GM23248 (cell line): ENCODE data around the gene CAPS.
"Not testable (repeated sequence)": the region's sequence is repeated elsewhere in the genome, so short reads cannot be mapped to it uniquely, and the experiment has no call there.

Experiments used
- EZH2 ChIP-seq: fragments of 200-600 bp; sonication (generic); IDR thresholded peaks from 2 replicates; pipeline ENCODE4 v1.6.1; 2018; ENCODE audit warnings: antibody characterized with exemption, mild to moderate bottlenecking; ENCODE audit not compliant: insufficient read depth, poor library complexity, severe bottlenecking
- EZH2phosphoT487 ChIP-seq: fragments of 200-600 bp; sonication (generic); IDR thresholded peaks from 2 replicates; pipeline ENCODE4 v1.6.1; 2018; ENCODE audit warnings: antibody characterized with exemption, moderate library complexity, mild to moderate bottlenecking, low read depth; ENCODE audit not compliant: insufficient read depth

- TF ChIP-seq EZH2, EZH2phosphoT487: not testable (repeated sequence)
Observed at GRCh38 chr19:5883157-5883873, 30.7 kb upstream of the CAPS start.
